HG03354 (cell line): ENCODE data around the gene TMEM273.

Source experiments
- ATAC-seq: cut with Tn5 transposase; IDR thresholded peaks from one replicate; pipeline ENCODE4 v1.9.1; 2021; ENCODE audit warnings: mild to moderate bottlenecking; ENCODE audit not compliant: unreplicated experiment, poor library complexity, severe bottlenecking

The TMEM273 gene

DNA sequence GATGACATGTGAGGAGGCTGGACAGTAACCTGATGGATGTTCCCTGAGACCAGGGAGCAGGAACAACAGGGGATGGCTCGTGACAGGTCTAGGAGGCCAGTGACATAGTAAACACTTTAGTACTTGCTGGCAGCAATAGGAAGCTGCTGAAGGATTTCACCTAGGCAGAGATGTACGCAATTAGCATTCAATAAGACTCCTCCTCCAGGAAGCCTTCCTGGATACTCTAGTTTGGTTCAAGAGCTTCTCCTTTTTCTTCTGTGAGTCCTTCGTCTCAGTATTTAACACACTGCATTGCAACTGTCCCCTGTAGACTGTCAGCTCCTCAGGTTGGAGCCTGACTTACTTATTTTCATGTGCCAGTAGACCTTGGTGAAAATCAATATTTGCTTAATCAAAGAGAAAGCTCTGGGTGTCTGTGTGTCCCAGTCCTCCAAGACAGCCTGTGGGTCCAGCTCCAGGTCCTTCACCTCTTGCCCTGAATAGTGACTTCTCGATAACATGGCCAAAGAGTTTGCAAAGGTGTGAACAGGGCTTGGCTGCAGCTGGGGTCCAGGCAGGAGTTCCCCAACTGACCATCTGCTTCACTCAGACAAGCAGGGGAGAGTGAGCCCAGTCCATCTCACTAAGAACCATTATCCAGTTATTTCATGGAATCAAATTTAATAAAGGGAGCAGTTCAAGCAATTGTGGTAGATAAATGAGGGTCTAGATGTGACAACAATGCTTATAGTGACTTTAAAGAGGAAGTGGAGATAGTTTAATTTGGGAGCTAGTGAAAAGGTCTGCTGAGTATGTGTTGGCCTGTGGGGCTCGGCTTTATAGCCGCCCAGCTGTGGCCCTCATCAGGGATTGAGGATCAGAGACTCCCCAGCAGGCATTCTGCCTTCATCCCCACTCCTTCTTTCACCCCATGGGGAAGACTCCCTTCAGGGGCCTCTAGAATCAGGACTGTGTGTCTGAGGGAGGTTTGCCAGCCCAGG, 9.4 kb downstream of the TMEM273 start:
- no peak for ATAC-seq

DNA sequence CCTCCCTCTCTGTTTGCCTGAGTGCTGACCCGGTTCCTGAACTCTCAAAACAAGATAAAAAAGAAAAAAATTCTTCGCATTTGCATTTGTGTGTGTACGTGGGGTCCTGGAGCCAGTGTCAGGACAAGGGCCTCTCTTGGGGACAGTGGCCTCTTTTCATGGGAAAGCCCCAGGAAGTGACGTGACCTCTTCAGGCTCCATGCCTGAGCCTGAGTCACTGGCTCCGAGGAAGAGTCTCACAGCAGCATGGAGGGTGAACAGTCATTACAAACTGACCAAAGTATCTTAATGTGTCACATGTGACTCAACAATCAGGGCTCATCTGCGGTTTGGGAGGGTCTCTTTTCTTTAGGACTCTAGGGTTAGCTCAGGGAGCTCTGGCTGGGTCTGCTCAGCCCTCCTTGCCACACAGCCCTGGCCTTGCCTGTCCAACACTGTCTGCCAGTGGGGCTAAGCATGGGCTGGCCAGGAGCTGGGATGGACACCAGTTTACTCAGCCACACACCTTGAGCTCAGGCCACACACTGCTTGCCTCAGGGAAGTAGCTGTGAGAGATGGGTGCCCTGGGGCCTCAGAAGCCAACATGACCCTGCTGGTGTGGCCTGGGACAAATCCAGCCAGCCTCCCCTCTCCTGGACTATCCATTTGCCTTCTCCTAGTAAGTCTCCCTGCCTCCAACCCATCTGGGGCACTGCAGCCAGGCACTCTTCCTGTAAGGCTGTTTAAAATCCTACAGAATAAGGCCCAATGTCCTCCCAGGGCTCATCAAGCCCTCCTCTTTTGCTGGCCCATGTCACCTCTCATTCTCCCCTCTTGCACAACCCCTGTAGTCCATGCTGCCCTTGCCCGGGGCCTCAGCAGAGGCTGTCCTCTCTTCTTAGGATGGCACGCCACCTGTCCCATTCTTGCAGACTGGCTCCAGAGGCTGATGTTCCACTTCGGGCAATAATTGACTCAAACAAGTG, 10.5 kb downstream of the TMEM273 start:
- ATAC-seq, result peak; percentile 80

GRCh38 chr10:49176310-49177268, 11.6 kb downstream of the TMEM273 start:
- ATAC-seq, result no peak

DNA sequence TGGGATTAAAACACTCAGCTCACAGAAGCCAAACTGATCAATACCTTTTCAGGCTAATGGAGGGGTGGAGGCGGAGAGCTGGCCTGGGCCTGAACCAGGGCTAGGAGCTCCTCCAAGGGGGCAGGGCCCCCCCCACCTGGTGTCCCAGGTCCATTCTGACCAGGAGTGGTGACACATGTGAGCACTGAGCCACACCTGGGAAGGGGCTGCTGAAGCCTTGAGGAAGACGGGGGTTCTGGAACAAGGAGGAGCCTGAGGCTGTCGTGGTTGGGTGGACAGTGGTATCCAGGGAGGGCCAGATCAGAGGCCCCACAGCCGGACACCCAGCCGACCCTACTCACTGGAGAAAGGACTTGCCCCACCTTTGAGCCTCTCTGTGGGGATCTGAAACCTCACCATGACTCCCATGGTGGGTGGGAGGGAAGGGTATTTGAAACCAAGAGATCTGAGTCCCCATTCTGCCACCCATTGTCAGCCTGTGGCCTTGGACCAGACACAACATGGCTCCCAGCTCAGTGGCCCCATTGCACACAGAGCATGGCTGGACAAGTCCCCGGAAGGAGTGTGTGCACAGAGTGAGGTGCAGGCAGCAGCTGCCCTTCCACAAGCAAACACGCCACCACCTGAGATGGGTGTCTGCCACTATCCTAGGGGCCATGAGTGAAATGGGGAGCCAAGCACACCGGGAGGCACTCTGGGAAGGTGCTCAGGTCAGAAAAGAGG, 12.4 kb downstream of the TMEM273 start:
- no peak for ATAC-seq

- no peak for ATAC-seq
Observed at GRCh38 chr10:49174926-49175500, 13.2 kb downstream of the TMEM273 start.

DNA sequence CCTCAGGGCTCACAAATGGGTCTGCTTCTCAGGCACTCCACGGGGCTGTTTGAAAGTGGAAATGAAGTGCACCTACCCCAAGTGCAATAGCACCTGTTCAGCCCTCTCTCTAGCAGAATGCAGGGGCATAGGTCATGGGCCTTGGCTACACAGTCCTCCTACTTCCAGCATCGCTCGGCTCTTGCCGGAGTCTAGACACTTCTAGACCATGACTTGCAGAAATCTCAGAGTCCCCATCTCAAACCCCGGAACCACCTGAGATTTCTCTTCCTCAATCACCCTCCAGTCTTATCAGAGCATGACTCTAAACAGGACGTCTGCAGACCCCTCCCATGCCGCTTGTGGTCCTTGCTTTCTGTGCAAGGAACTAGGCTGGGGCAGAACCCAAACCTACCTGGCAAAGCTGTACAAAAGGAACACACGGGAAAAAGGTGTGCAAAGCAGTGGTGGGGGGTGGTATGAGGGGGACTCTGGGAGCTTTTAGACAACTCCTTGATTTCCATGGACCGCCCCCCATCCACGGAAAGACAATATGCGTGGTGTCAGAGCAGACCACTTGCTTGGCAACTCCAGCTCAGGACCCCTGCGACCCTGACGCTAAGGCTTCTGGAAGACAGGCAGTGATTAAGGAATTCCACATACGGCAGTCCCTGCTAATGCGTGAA, 13.8 kb downstream of the TMEM273 start:
- ATAC-seq, result no peak

DNA sequence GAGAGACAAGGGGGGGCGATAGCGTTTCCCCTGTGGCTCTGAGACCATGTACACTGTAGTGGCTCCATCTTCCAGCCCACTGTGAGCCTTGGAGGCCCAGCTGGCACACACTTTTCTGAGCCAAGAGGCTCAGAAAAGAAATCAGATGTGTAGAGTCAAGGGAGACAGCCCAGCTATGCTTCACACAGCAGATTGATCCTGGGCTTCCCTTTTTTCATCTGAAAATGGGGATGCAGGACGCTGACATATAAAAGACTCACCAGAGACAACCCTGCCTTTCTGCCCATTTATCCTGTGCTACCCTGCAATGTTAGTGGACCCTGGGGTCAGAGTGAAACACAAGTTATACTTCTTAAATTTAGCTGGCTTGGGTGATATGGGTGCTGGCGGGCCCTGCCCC, 14.3 kb downstream of the TMEM273 start:
- no peak for ATAC-seq

- no peak for ATAC-seq
Observed at GRCh38 chr10:49173201-49173772, 14.9 kb downstream of the TMEM273 start.

- ATAC-seq, result no peak
Observed at GRCh38 chr10:49172777-49173132, 15.4 kb downstream of the TMEM273 start.

DNA sequence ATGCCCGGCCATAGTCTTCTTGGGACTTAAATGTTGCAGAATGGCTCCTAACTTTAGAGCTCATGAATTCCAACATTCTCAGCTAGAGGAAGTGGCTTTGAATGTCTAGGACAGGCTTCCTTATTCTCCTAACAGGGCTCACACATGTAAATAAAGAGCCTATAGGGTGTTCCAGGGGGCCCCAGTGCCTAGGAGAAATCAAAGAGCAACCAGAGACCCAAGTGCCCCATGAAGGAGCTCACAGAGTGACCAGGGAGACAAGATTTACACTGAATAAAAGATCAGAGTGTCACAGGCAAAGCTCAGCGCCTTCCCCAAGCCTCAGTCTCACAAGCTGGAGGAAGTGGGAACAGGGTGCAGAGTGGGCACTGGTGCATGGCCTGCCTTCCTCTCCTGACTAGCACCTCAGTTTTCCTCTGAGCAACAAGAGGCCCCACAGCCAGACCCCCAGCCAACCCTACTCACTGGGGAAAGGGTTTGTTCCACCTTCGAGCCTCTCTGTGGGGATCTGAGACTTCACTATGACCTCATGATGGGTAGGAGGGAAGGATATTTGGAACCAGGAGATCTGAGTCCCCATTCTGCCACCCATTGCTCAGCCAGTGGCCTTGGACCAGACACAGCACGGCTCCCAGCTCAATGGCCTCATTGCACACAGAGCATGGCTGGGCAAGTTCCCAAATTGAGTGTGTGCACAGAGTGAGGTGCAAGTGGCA, 16.0 kb downstream of the TMEM273 start:
- ATAC-seq, result no peak

GRCh38 chr10:49171326-49172060, 16.7 kb downstream of the TMEM273 start:
- ATAC-seq, result no peak

DNA sequence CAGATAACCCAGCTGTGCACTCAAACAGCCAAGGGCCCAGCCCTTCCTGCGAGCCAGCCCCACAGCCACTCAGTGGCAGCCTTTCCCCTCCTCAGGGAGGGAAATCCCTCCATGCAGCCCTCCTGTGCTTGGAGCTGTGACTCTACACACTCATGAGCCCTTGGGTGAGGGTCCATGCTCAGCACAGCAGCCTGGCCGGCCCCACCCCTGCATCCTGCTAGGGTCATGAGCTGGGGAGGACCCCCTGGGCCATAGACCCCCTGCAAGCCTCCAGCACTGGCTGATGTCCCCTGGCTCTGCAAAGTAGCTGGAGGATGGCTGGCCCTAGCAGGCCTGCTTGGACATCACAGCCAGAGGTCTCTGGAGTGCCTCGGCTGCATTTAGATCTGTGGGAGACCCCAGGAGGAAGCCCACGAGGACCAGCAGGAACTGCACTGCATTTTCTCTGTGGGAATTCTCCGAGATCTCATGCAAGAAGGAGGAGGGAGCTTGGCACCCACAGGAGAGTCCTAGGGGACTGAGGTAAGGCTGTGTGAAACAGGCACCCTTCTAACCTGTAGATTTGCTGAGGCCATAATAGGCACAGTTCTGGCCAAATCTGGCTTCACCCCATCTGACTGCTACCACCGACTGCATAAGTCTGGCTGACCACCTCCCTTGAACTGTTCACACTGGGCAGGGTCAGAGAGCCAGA, 17.4 kb downstream of the TMEM273 start:
- ATAC-seq, result no peak

DNA sequence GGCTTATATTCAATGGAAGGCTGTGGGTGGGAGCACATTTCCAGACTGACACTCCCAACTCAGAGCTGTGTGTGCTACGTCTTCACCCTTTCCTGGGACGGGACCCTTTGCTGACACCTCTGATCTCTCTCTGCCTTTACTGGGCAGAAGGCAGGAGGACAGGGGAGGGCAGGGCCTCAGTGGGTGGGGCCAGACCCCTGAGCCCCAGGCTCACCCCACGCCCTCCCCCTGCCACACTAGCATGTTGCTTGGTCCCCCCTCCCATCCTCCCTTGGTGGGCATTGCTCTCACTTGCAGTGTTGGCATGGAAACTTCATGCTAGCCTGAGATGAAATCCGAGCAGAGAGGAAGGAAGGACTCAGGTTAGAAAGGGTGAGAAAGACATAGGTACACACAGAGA, 18.4 kb downstream of the TMEM273 start:
- no peak for ATAC-seq

GRCh38 chr10:49168831-49169500, 19.2 kb downstream of the TMEM273 start:
- no peak for ATAC-seq

DNA sequence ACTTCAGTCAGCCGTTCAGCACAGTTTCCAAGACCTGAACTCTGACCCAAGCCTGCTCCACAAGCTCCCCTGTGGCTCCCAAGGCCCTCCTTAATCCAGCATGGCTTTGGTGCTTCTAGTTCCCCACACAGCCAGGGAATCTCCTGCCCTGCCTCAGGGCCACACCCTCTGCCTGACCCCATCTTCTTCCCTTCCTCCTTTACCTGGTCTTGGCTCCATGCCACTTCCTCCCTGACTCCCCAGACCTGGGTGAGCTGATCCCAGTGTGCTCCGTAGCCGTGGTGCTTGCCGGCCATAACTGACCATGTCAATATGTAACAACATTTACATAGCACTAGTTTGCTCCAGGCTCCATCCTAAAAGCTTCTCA, 20.0 kb downstream of the TMEM273 start:
- ATAC-seq, result no peak
